T-helper 1 cell (primary cell): ENCODE data around the gene ARL8A.
"Not testable (repeated sequence)": the region's sequence is repeated elsewhere in the genome, so short reads cannot be mapped to it uniquely, and the experiment has no call there.

Source experiments
- DNase-seq, 5 donors: peaks; one replicate each; pipeline ENCODE4 v3.0.0-alpha.2; 2012 to 2020

The ARL8A gene

DNA sequence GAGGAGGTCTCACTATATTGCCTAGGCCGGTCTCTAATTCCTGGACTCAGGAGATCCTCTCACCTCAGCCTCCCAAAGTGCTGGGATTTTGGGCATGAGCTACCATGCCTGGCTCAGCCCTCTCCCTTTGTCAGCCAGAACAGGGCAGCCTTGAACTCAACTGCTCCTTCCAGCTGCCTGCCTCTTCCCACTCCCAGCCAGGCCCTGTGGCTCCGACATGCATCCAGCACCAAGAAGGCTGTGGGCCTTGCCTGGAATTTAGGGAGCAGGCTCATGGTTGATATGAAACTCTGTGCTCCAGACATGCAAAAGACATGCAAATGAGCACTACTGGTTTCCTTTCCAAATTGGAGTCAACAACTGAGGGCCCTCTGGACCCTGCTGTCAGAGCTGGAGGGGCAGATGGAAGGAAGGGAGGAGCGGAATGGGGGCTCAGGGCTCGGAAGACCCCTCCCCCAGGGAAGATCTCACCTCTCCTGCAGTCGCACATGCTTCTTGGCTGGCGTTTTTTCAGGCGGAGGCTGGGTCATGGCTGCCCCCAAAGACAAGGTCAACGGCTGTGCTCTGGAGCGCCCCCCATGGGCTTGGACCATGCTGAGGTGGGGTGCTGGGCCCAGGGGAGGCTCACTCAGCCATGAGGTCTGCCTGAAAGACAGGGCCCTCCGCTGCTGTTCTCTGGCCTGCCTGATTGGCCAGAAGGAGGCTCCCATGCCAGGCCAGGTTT is 14.4 kb upstream of the ARL8A start:
- DNase-seq, result peak in 1 of 5 donors; percentile 49

- DNase-seq, result no peak
Measured at GRCh38 chr1:202157945-202158344, 13.4 kb upstream of the ARL8A start.

GRCh38 chr1:202156590-202156989 is 12.1 kb upstream of the ARL8A start:
- no peak for DNase-seq

- DNase-seq, result no peak
Measured at GRCh38 chr1:202155478-202156021, 11.0 kb upstream of the ARL8A start.

DNA sequence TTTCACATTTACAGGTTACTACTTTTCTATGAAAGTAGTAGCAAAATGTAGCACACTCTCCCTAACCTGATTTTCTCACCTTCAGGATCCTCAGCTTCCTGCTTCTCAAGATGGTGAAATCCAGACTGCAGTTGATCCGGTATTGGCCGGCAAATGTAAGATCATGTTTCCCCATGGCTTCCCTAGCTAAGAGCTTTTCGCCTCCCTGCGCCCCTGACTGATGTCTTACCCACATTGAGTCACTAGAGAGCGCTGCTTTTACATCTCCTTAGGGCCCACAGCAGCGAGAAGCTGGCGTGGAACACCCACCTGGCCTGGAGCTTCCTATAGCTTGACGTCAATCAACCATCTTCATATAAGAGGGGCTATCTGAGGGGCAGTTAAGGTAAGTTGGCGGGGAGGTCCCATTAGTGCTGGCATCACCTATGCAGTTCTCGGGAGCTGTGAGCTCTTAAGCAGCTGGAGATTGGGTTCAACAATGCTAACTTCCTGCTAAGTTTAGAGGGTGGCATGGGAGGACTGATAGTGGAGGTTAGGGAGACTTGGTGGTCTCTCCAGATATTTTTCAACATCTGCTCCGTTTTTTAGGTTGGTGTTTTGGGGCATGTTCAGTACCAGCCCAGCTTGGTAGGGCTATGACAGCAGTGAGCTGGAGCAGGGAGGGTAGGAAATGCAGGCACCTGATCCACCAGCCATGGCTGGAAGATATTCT is 10.4 kb upstream of the ARL8A start:
- DNase-seq, result peak in 3 of 5 donors; percentile 36 to 59 (median 45)

- no peak for DNase-seq
Measured at GRCh38 chr1:202154148-202154765, 9.7 kb upstream of the ARL8A start.

DNA sequence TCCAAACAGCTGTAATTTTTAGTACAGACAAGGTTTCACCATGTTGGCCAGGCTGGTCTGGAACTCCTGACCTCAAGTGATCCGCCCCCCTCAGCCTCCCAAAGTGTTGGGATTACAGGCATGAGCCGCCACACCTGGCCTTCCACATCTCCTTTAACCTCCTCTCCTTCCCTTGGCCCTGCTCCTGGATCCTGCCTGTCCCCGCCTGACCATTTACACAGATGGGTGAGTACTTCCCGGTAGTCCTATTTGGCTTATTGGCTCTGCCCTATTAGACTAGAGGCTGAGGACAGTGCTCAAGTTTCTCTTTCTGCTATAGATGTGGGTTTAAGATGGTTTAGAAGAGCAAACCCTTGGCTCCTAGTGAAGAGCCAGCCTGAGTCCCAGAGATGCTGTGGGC is 8.7 kb upstream of the ARL8A start:
- no peak for DNase-seq

DNA sequence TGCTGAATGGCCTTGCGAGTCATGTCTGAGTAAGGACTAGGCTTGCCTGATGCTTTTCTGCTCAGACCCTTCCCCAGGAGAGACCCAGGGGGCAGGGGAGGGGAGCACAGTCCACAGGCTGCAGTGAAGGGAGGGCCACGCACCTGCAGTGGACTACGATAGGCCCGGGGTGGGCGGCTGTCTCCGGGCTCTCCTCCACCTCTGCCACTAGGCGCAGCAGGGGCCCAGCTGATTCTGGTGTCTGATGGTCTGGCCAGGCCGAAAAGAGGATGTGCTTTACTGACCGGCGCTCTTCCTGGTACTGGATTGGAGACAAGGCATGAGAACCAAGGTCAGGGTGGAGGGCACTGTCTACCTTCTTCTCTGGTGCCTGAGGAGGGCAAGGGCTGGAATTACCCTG is 7.9 kb upstream of the ARL8A start:
- no peak for DNase-seq

- DNase-seq, result no peak
Measured at GRCh38 chr1:202151045-202151444, 6.5 kb upstream of the ARL8A start.

GRCh38 chr1:202150602-202151001 is 6.1 kb upstream of the ARL8A start:
- no peak for DNase-seq

DNA sequence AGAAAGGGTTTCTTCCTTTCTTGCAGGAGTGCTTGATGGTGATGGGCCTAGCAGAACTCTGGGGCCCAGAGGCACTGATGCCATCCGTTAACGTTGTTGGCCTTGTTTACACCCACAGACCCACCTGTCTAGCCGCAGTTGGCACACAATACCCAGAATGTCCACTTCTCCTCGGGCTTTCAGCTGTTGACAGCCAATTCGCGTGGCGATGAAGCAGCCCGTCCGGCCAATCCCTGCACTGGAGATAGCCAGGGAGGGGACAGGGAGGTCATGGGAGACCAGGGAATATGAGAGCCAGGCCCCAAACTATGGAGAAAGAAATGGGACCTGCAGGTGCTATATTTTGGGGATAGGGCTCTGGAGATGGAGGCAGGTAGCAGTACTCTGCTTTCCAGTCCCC is 5.7 kb upstream of the ARL8A start:
- no peak for DNase-seq

- DNase-seq, result no peak
Measured at GRCh38 chr1:202149566-202149965, 5.0 kb upstream of the ARL8A start.

- DNase-seq, result no peak
Measured at GRCh38 chr1:202148391-202148790, 3.9 kb upstream of the ARL8A start.

- DNase-seq, result no peak
Measured at GRCh38 chr1:202146993-202147392, 2.5 kb upstream of the ARL8A start.

GRCh38 chr1:202146279-202146678 is 1.7 kb upstream of the ARL8A start:
- DNase-seq, result no peak

GRCh38 chr1:202145744-202146140 is 1.2 kb upstream of the ARL8A start:
- DNase-seq, result not testable (repeated sequence)

DNA sequence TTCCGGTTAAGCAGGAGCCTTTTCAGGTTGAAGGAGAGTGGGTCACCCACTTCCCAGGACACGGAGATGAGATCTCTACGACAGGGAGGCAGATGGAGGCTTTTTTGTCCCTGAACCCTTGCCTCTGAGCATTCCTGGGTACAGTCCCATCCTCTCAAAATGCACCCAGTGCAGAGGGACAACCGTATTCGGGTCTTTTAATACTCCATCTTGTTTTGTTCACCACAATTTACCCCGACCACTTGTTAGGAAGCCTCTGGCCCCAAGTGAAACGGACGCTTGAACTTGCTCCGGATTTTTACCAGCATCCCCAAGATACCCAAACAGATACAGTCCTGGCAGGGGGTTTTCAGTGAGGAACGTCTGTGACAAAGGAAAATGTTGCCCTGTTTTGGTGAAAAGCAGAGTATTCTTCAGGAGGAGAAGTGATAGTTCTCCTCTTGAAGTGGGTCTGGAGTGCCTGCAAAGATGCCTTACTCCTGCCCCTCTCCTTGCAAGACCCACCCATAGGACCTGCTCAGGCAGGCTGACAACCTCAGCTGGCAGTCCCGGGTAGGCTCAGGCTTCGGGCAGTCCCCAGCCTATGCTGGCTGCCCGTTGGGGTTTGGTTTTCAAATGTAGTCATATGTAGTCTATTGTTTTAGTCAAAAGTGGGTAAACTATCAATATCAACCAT is 669 bp upstream of the ARL8A start:
- DNase-seq, result peak in 1 of 5 donors; percentile 53

GRCh38 chr1:202143768-202144401 is 652 bp downstream of the ARL8A start:
- DNase-seq, result peak in 1 of 5 donors; percentile 25

- DNase-seq, result no peak
Measured at GRCh38 chr1:202143011-202143767, 1.3 kb downstream of the ARL8A start.

DNA sequence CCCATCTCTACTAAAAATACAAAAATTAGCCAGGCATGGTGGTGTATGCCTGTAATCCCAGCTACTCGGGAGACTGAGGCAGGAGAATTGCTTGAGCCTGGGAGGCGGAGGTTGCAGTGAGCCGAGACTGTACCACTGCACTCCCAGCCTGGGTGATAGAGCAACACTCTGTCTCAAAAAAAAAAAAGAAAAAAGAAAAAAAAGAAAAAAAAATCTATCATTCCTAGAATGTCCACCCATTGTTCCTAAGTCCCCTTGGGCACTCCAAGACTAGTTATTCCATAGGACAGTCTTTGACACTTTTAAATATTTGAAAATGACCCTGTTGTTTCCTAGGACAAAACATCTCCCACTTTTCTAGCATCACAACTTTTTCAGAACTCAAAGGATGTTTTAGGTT is 3.1 kb downstream of the ARL8A start:
- DNase-seq, result not testable (repeated sequence)

DNA sequence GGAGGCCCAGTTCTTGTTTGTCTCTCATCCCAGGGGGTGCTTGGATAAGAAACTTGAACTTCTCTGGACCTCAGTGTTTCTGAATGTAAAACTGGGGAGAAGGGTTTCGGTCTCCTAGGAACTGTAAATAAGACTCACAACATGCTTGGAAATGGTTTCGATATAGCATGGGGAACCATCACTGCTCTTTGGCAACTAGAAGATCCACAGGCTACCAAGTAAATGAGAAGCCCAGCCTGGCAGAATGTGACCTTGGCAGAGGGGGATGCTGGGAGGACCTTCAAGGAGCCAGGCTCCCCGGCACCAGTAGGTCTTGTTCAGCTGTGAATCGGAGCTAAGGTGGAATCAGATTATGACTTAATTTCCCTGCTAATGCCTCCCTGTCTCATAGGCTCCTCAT is 3.7 kb downstream of the ARL8A start:
- no peak for DNase-seq

DNA sequence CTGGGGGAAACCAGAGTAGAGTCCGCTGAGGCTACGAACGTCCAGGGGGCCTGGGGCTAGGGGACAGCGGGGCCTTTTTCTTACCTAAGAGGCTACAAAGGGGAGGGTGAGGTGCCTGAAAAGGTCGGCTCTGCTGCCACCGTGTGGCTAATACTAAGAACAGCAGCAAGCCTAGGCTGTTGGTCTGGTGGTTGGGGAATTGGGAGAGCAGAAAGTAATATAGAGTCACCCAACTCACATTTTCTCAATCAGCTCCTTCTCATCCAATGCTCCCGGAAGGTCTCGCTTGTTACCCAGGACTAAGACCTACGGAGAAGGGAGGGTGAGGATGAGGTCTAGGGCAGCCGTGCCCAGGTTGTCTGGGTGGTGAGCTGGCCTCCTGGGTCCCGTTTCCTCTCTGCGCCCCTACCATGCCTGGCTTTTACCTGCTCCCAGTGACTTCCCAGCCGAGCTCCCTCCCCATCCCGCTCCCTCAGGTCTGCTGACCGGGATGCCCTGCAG is 9.3 kb downstream of the ARL8A start:
- peak in 3 of 5 donors; percentile 22 to 47 (median 32) for DNase-seq
